ENCODE measurements around the gene AIFM2. TPM values are rescaled to one million over a fixed set of nuclear protein-coding genes. Genes with fewer than 3 reads are reported as not detected.

The AIFM2 gene
- total and polyA plus RNA-seq, 7 experiments from 2014 or later = 0.91 to 5.5 (median 3.2) TPM

DNA sequence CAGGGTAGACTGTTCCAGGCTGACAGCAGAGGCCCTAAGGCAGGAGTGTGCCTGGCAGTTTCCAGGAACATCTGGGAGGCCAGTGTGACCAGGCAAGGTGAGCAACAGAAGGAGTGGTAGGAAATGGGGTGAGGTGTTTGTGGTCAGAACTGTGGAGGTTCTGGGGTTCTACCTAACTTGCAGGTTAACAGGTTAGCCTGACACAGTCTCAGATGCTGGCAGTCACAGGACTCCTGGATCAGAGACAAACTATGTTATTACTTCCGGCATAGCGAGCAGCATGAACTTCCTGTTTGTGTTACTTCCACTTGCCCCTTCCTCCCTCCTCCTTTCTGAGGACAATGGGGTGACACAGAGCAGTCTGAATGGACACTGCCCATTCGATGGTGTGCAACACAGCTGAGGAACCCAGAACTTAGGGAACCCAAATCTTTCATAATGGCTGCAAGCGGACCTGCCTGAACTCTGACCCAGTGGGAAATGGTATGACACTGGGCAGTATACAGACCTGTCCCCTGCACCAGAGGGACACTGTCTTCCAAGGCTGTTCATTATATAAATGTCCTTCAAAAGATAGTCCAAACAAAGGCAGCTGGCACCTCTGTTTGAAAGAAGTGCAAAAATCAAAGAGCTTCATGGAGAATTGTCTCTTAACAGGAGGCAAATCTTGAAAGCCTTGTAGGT lies 41.6 kb upstream of the AIFM2 start:
- Histone ChIP-seq H3K4me3 (ENCODE audit: low read length) (peak overlapping the region; percentile 2), H3K36me3 (ENCODE audit: control insufficient read depth in 2 of 3, insufficient read depth in 3 of 3, low read length in 3 of 3) (peaks cover 0 to 7% (median 0%) of the 10 kb centered on the region in 3 experiments), H3K27ac (ENCODE audit: low read depth, low read length) (peak overlapping the region; percentile 60), H3K9me3 (ENCODE audit: control insufficient read depth in 2 of 3, low read length in 3 of 3) (no peaks in the 10 kb centered on the region), H3K4me1 (ENCODE audit: control insufficient read depth in 2 of 2, insufficient read depth in 2 of 2, low read length in 2 of 2) (peaks cover 13 to 22% of the 10 kb centered on the region in 2 donors), H3K27me3 (ENCODE audit: control insufficient read depth in 2 of 2, insufficient read depth in 2 of 2, low read length in 2 of 2) (no peaks in the 10 kb centered on the region)
- intact Hi-C loops (cut with micrococcal nuclease) = loop anchor here in 1 of 2 donors (5.0 kb wide), 1 partner anchor 208 kb away; the partner anchor contains the start of gene LRRC20
- Mint-ChIP-seq H3K27me3 (peaks cover 0 to 8% (median 0%) of the 10 kb centered on the region in 5 donors), H3K4me1 (peaks cover 21 to 34% (median 28%) of the 10 kb centered on the region in 7 donors), H3K4me3 (peak overlapping the region in 9 of 10 donors; percentile 11 to 73 (median 51)), H3K27ac (peak overlapping the region; percentile 37 to 97 (median 81)), H3K9me3 (peaks cover 0 to under 1% (median 0%) of the 10 kb centered on the region in 11 donors), H3K36me3 (no peaks in the 10 kb centered on the region)
- ChIA-PET POLR2A (interaction anchor here (0.7 to 1.6 kb wide), 3 partner anchors 28 to 230 kb away, joined by 3 to 8 read pairs (median 3); partner anchors contain the start of genes EIF4EBP2 and TYSND1), CTCF (no interaction called here)
- peak; percentile 26 for ATAC-seq
- peak in 7 of 9 donors; percentile 25 to 50 (median 40) for DNase-seq

GRCh38 chr10:70169649-70170364 lies 37.2 kb upstream of the AIFM2 start:
- H3K36me3 ChIP-seq (ENCODE audit: control insufficient read depth in 2 of 3, insufficient read depth in 3 of 3, low read length in 3 of 3) = peaks cover 0 to 21% (median 0%) of the 10 kb centered on the region in 3 experiments
- peak overlapping the region; percentile 88 for H3K4me3 ChIP-seq (ENCODE audit: low read length)
- intact Hi-C loops (cut with micrococcal nuclease) = loop anchor here (1.0 to 5.0 kb wide), 10 partner anchors 8 to 1269 kb away; partner anchors contain the start of genes EIF4EBP2 (in 2 of the 2), LRRC20 (in 2 of the 2), PPA1 (in 2 of the 2) and TYSND1 (in 2 of the 2)
- H3K27me3 Mint-ChIP-seq = no peaks in the 10 kb centered on the region
- ATAC-seq = peak; percentile 18
- H3K27me3 ChIP-seq (ENCODE audit: control insufficient read depth in 2 of 2, insufficient read depth in 2 of 2, low read length in 2 of 2) = no peaks in the 10 kb centered on the region
- H3K4me3 Mint-ChIP-seq = peak overlapping the region; percentile 86 to 97 (median 94)
- DNase-seq = peak in 2 of 9 donors; percentile 8 to 30
- peaks cover 0 to 16% (median 9%) of the 10 kb centered on the region in 5 donors for H3K36me3 Mint-ChIP-seq
- CTCF ChIA-PET = interaction anchor here (0.5 to 2.3 kb wide), 6 partner anchors 23 to 209 kb away, joined by 3 to 21 read pairs (median 4); partner anchors contain the start of genes PPA1 and TYSND1
- peaks cover 46 to 70% (median 65%) of the 10 kb centered on the region in 7 donors for H3K4me1 Mint-ChIP-seq
- peak overlapping the region; percentile 83 to 98 (median 96) for H3K27ac Mint-ChIP-seq
- no peaks in the 10 kb centered on the region for H3K9me3 ChIP-seq (ENCODE audit: control insufficient read depth in 2 of 3, low read length in 3 of 3)
- POLR2A ChIA-PET = interaction anchor here (0.6 to 7.7 kb wide), 13 partner anchors 9 to 243 kb away, joined by 3 to 139 read pairs (median 6); partner anchors contain the start of genes EIF4EBP2, PPA1 and TYSND1
- H3K4me1 ChIP-seq (ENCODE audit: control insufficient read depth in 2 of 2, insufficient read depth in 2 of 2, low read length in 2 of 2) = peaks cover 47 to 49% of the 10 kb centered on the region in 2 donors
- H3K9me3 Mint-ChIP-seq = peaks cover 0 to 1% (median 0%) of the 10 kb centered on the region in 11 donors
- H3K27ac ChIP-seq (ENCODE audit: low read depth, low read length) = peak overlapping the region; percentile 95

DNA sequence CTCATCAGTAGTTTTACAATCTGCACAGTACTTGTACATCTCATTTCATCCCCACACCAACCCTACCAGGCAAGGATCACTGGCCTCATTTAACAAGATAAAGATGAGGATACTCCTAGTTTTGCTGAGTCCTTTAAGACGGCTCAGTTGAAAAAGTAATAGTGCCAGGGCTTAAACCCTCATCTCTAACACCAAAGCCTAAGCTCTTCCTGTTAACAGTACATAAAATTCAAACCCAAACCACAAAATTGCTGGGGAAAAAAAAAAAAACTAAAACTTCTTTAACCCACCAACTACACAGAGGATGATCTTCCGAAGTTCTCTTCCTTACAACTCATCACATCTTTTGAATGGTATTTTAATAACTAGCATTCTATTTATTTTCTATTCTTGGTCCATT lies 36.4 kb upstream of the AIFM2 start:
- H3K27ac ChIP-seq (ENCODE audit: low read depth, low read length) = peak overlapping the region; percentile 95
- no peaks in the 10 kb centered on the region for H3K27me3 Mint-ChIP-seq
- no peaks in the 10 kb centered on the region for H3K27me3 ChIP-seq (ENCODE audit: control insufficient read depth in 2 of 2, insufficient read depth in 2 of 2, low read length in 2 of 2)
- intact Hi-C loops (cut with micrococcal nuclease) = loop anchor here in 1 of 2 donors (5.0 kb wide), 1 partner anchor 33 kb away; no protein-coding TSS in a partner anchor
- peaks cover 0 to 1% (median 0%) of the 10 kb centered on the region in 11 donors for H3K9me3 Mint-ChIP-seq
- H3K4me1 Mint-ChIP-seq = peaks cover 41 to 69% (median 65%) of the 10 kb centered on the region in 7 donors
- POLR2A ChIA-PET = interaction anchor here (0.6 to 7.7 kb wide), 7 partner anchors 10 to 198 kb away, joined by 3 to 139 read pairs (median 5); partner anchors contain the start of gene TYSND1
- peak overlapping the region; percentile 83 to 98 (median 96) for H3K27ac Mint-ChIP-seq
- peaks cover 45 to 48% of the 10 kb centered on the region in 2 donors for H3K4me1 ChIP-seq (ENCODE audit: control insufficient read depth in 2 of 2, insufficient read depth in 2 of 2, low read length in 2 of 2)
- H3K36me3 ChIP-seq (ENCODE audit: control insufficient read depth in 2 of 3, insufficient read depth in 3 of 3, low read length in 3 of 3) = peaks cover 0 to 21% (median 0%) of the 10 kb centered on the region in 3 experiments
- no peaks in the 10 kb centered on the region for H3K9me3 ChIP-seq (ENCODE audit: control insufficient read depth in 2 of 3, low read length in 3 of 3)
- H3K4me3 ChIP-seq (ENCODE audit: low read length) = peak overlapping the region; percentile 88
- CTCF ChIA-PET = interaction anchor here (0.7 to 2.3 kb wide), 4 partner anchors 23 to 217 kb away, joined by 3 to 16 read pairs (median 4); partner anchors contain the start of gene TYSND1
- DNase-seq = peak in 7 of 9 donors; percentile 30 to 76 (median 52)
- H3K36me3 Mint-ChIP-seq = peaks cover 0 to 19% (median 9%) of the 10 kb centered on the region in 5 donors
- peak; percentile 5 for ATAC-seq
- H3K4me3 Mint-ChIP-seq = peak overlapping the region; percentile 86 to 97 (median 94)

DNA sequence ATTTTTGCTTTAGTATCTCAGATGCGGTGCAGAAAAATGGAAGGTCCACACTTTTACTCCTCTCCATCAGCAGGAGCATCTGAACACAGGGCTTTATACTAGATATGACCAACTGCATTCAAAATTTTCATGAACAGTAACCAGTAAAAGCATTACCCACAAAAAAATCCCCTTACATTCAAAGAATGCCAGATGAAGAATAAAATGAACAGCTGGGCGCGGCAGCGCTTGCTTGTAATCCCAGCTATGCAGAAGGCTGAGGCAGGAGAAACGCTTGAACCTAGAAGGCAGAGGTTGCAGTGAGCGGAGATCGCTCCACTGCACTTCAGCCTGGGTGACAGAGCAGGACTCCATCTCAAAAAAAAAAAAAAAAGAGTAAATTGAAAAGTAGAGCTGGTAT lies 34.6 kb upstream of the AIFM2 start:
- H3K27me3 ChIP-seq (ENCODE audit: control insufficient read depth in 2 of 2, insufficient read depth in 2 of 2, low read length in 2 of 2) = no peaks in the 10 kb centered on the region
- ATAC-seq (no peak), DNase-seq (no peak)
- Mint-ChIP-seq H3K4me1 (peaks cover 48 to 78% (median 74%) of the 10 kb centered on the region in 7 donors), H3K9me3 (peaks cover 0 to 1% (median 0%) of the 10 kb centered on the region in 11 donors), H3K27ac (peak overlapping the region in 5 of 9 donors; percentile 23 to 68 (median 29)), H3K4me3 (peak overlapping the region; percentile 12 to 95 (median 66)), H3K27me3 (no peaks in the 10 kb centered on the region), H3K36me3 (peaks cover 0 to 27% (median 12%) of the 10 kb centered on the region in 5 donors)
- peaks cover 0 to 21% (median 0%) of the 10 kb centered on the region in 3 experiments for H3K36me3 ChIP-seq (ENCODE audit: control insufficient read depth in 2 of 3, insufficient read depth in 3 of 3, low read length in 3 of 3)
- no peak overlapping the region for H3K4me3 ChIP-seq (ENCODE audit: low read length)
- H3K9me3 ChIP-seq (ENCODE audit: control insufficient read depth in 2 of 3, low read length in 3 of 3) = no peaks in the 10 kb centered on the region
- POLR2A ChIA-PET = interaction anchor here (1.1 to 7.7 kb wide), 3 partner anchors 10 to 18 kb away, joined by 3 to 139 read pairs (median 14); partner anchors contain the start of gene TYSND1
- H3K4me1 ChIP-seq (ENCODE audit: control insufficient read depth in 2 of 2, insufficient read depth in 2 of 2, low read length in 2 of 2) = peaks cover 53% of the 10 kb centered on the region in 2 donors
- CTCF ChIA-PET = interaction anchor here (0.9 to 2.3 kb wide), 3 partner anchors 21 to 54 kb away, joined by 3 to 16 read pairs (median 6); partner anchors contain the start of gene TYSND1
- H3K27ac ChIP-seq (ENCODE audit: low read depth, low read length) = no peak overlapping the region
- intact Hi-C loops (cut with micrococcal nuclease) = loop anchor here in 1 of 2 donors (5.0 kb wide), 1 partner anchor 35 kb away; no protein-coding TSS in a partner anchor

DNA sequence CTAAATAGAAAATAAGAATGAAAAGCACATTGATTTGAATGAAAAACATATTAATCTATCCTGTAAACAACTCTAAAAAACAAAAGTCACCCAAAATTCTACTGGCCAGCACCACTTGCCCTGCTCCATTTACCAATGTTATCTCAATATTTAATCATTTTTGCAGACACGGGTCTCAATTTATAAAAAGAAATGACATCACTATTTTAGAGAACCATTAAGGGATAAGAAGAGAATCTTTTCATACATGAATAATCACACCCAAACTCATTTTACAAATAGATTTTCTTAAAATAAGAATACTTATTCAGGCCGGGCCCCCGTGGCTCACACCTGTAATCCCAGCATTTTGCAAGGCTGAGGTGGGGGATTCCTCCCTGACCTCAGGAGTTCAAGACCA lies 33.8 kb upstream of the AIFM2 start:
- peaks cover 0 to 1% (median 0%) of the 10 kb centered on the region in 11 donors for H3K9me3 Mint-ChIP-seq
- peaks cover under 1 to 26% (median 6%) of the 10 kb centered on the region in 3 experiments for H3K36me3 ChIP-seq (ENCODE audit: control insufficient read depth in 2 of 3, insufficient read depth in 3 of 3, low read length in 3 of 3)
- peaks cover 61% of the 10 kb centered on the region in 2 donors for H3K4me1 ChIP-seq (ENCODE audit: control insufficient read depth in 2 of 2, insufficient read depth in 2 of 2, low read length in 2 of 2)
- no peak overlapping the region for H3K4me3 ChIP-seq (ENCODE audit: low read length)
- H3K36me3 Mint-ChIP-seq = peaks cover 0 to 31% (median 14%) of the 10 kb centered on the region in 5 donors
- H3K9me3 ChIP-seq (ENCODE audit: control insufficient read depth in 2 of 3, low read length in 3 of 3) = no peaks in the 10 kb centered on the region
- no peak overlapping the region for H3K27ac ChIP-seq (ENCODE audit: low read depth, low read length)
- peak overlapping the region in 5 of 10 donors; percentile 20 to 96 (median 33) for H3K4me3 Mint-ChIP-seq
- DNase-seq (no peak), ATAC-seq (no peak)
- H3K27me3 ChIP-seq (ENCODE audit: control insufficient read depth in 2 of 2, insufficient read depth in 2 of 2, low read length in 2 of 2) = no peaks in the 10 kb centered on the region
- ChIA-PET CTCF (no interaction called here), POLR2A (interaction anchor here (0.5 to 7.7 kb wide), 3 partner anchors 17 to 1698 kb away, joined by 3 to 139 read pairs (median 4); partner anchors contain the start of gene TYSND1)
- H3K4me1 Mint-ChIP-seq = peaks cover 57 to 86% (median 79%) of the 10 kb centered on the region in 7 donors
- peak overlapping the region in 2 of 9 donors; percentile 45 to 67 for H3K27ac Mint-ChIP-seq
- intact Hi-C loops (cut with micrococcal nuclease) = loop anchor here in 1 of 2 donors (5.0 kb wide), 1 partner anchor 36 kb away; no protein-coding TSS in a partner anchor
- no peaks in the 10 kb centered on the region for H3K27me3 Mint-ChIP-seq

Measured in naive thymus-derived CD4-positive, alpha-beta T cell (primary cell).